OCI-LY1 (cell line): Measurements from ENCODE around the gene ENTR1.

Experiments
- H2AFZ ChIP-seq: fragments of 200-600 bp; sonication (generic), shearing (Covaris generic); 2 replicates; pipeline ENCODE4 v1.6.0; 2014; ENCODE audit warnings: antibody characterized with exemption, mild to moderate bottlenecking, low read length
- H3F3A ChIP-seq: fragments of 200-600 bp; sonication (generic), shearing (Covaris generic); 2 replicates; pipeline ENCODE4 v1.6.0; 2014; ENCODE audit warnings: mild to moderate bottlenecking, antibody characterized with exemption, low read length, moderate library complexity; ENCODE audit not compliant: insufficient read depth
- H3K27ac ChIP-seq: fragments of 200-600 bp; sonication (generic); 2 replicates; pipeline ENCODE4 v1.5.1; 2014; ENCODE audit warnings: low read length, mixed run types, mild to moderate bottlenecking, low read depth; ENCODE audit not compliant: poor library complexity, severe bottlenecking
- H3K27me3 ChIP-seq: fragments of 200-600 bp; sonication (generic); 2 replicates; pipeline ENCODE4 v1.6.0; 2014; ENCODE audit warnings: antibody characterized with exemption, mild to moderate bottlenecking, low read length, moderate library complexity; ENCODE audit not compliant: insufficient read depth
- H3K36me3 ChIP-seq: fragments of 200-600 bp; sonication (generic); 2 replicates; pipeline ENCODE4 v1.6.1; 2014; ENCODE audit warnings: mild to moderate bottlenecking, antibody characterized with exemption, low read length, moderate library complexity, mixed read lengths; ENCODE audit not compliant: insufficient read depth
- H3K4me1 ChIP-seq: fragments of 200-600 bp; sonication (generic); 2 replicates; pipeline ENCODE4 v1.5.1; 2014; ENCODE audit warnings: mild to moderate bottlenecking, low read length, moderate library complexity; ENCODE audit not compliant: insufficient read depth, severe bottlenecking
- H3K4me2 ChIP-seq: fragments of 200-600 bp; sonication (generic), shearing (Covaris generic); 2 replicates; pipeline ENCODE4 v1.6.1; 2014; ENCODE audit warnings: low read length
- H3K4me3 ChIP-seq: fragments of 200-600 bp; sonication (generic); 2 replicates; pipeline ENCODE4 v1.5.1; 2014; ENCODE audit warnings: low read length, low read depth, mild to moderate bottlenecking, mixed read lengths; ENCODE audit not compliant: poor library complexity, severe bottlenecking
- H3K79me2 ChIP-seq: fragments of 200-600 bp; shearing (Covaris generic); 2 replicates; pipeline ENCODE4 v1.6.1; 2016; ENCODE audit warnings: mixed run types, low read length, mixed read lengths; ENCODE audit not compliant: insufficient read depth
- H3K9ac ChIP-seq: fragments of 200-600 bp; sonication (generic), shearing (Covaris generic); 2 replicates; pipeline ENCODE4 v1.6.1; 2014; ENCODE audit warnings: mild to moderate bottlenecking, low read length, mixed read lengths
- H3K9me2 ChIP-seq: fragments of 200-600 bp; sonication (generic), shearing (Covaris generic); 2 replicates; pipeline ENCODE4 v1.6.1; 2014; ENCODE audit warnings: low read depth, mild to moderate bottlenecking, low read length, mixed read lengths
- H3K9me3 ChIP-seq: fragments of 200-600 bp; shearing (Covaris generic); 2 replicates; pipeline ENCODE4 v1.6.1; 2014; ENCODE audit warnings: low read length, mixed read lengths
- H4K20me1 ChIP-seq: fragments of 200-600 bp; sonication (generic), shearing (Covaris generic); 2 replicates; pipeline ENCODE4 v1.6.0; 2016; ENCODE audit warnings: mild to moderate bottlenecking, low read length; ENCODE audit not compliant: insufficient read depth
- CTCF ChIP-seq: fragments of 200-600 bp; sonication (generic), shearing (Covaris generic); IDR thresholded peaks from 2 replicates; pipeline ENCODE4 v1.5.1; 2017; ENCODE audit warnings: mild to moderate bottlenecking, antibody characterized with exemption, low read length, moderate library complexity, mixed read lengths
- EZH2 ChIP-seq: fragments of 200-600 bp; sonication (generic), shearing (Covaris generic); IDR thresholded peaks from 2 replicates; pipeline ENCODE4 v1.8.0; 2017; ENCODE audit warnings: borderline replicate concordance, mixed run types, mild to moderate bottlenecking, antibody characterized with exemption, low read length, moderate library complexity, mixed read lengths

Gene ENTR1

DNA sequence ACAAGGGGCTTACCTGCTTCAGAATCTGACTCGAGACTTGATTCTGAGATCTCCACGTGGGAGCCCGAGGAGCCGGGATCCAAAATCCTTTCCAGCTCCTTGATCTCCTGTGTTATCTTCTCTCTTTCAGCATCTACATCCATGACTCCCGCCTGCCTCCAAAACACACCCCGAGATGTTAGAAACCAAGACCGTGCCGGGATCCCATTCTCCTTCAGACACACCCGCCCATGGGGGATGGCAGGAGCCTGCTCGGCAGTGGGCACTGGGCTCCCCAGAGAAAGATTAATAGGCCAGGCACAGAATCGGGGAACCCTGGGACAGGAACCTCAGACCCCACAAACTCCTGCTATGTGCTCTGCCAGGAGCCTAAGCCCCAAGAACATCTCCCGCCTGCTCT is 12.1 kb downstream of the ENTR1 start:
- Histone ChIP-seq H3K27me3 (no peaks in the 10 kb centered on the region), H3K9me2 (no peaks in the 10 kb centered on the region), H3K79me2 (peaks cover 18% of the 10 kb centered on the region), H3K9me3 (no peaks in the 10 kb centered on the region), H3K4me3 (peak overlapping the region; percentile 99), H2AFZ (no peak overlapping the region), H3F3A (no peaks in the 10 kb centered on the region), H4K20me1 (no peaks in the 10 kb centered on the region), H3K27ac (no peak overlapping the region), H3K4me2 (peak overlapping the region; percentile 99), H3K4me1 (peaks cover 20% of the 10 kb centered on the region), H3K36me3 (peaks cover 67% of the 10 kb centered on the region), H3K9ac (peak overlapping the region; percentile 96; the same call in 1 of the 2 replicates)
- TF ChIP-seq CTCF (no peak), EZH2 (no peak)

GRCh38 chr9:136397643-136398042 is 12.8 kb downstream of the ENTR1 start:
- Histone ChIP-seq H3K9me2 (no peaks in the 10 kb centered on the region), H3K4me2 (no peak overlapping the region), H3K27me3 (no peaks in the 10 kb centered on the region), H3K36me3 (peaks cover 72% of the 10 kb centered on the region), H3F3A (no peaks in the 10 kb centered on the region), H3K79me2 (peaks cover 18% of the 10 kb centered on the region), H3K4me1 (peaks cover 20% of the 10 kb centered on the region), H3K9ac (no peak overlapping the region), H4K20me1 (no peaks in the 10 kb centered on the region), H2AFZ (no peak overlapping the region), H3K27ac (no peak overlapping the region), H3K9me3 (no peaks in the 10 kb centered on the region), H3K4me3 (no peak overlapping the region)
- TF ChIP-seq EZH2 (no peak), CTCF (no peak)

GRCh38 chr9:136396219-136396515 is 14.2 kb downstream of the ENTR1 start:
- Histone ChIP-seq H3F3A (no peaks in the 10 kb centered on the region), H2AFZ (no peak overlapping the region), H3K9ac (no peak overlapping the region), H3K27ac (no peak overlapping the region), H3K9me2 (no peaks in the 10 kb centered on the region), H3K4me1 (peaks cover 20% of the 10 kb centered on the region), H4K20me1 (no peaks in the 10 kb centered on the region), H3K27me3 (no peaks in the 10 kb centered on the region), H3K36me3 (peaks cover 72% of the 10 kb centered on the region), H3K9me3 (no peaks in the 10 kb centered on the region), H3K79me2 (peaks cover 18% of the 10 kb centered on the region), H3K4me3 (no peak overlapping the region), H3K4me2 (no peak overlapping the region)
- no peak for TF ChIP-seq EZH2
- no peak for TF ChIP-seq CTCF
